Prostate gland (tissue), 2 donors: ENCODE data around the gene FAM110A.

Experiments
- CTCF ChIP-seq, 4 experiments: fragments of 200-600 bp in 2 of 4; fragments of 450-650 bp in 2 of 4; sonication (generic) in 2 of 4; IDR thresholded peaks; 1 replicate in 3 of 4; 2 replicates in 1 of 4; pipeline ENCODE4 v1.5.1; 2016 to 2019; ENCODE audit warnings: antibody characterized with exemption in 4 of 4, mild to moderate bottlenecking in 2 of 4, moderate library complexity in 2 of 4
- POLR2A ChIP-seq: fragments of 450-650 bp; IDR thresholded peaks from one replicate; pipeline ENCODE4 v1.6.1; 2016; ENCODE audit warnings: antibody characterized with exemption, mild to moderate bottlenecking

DNA sequence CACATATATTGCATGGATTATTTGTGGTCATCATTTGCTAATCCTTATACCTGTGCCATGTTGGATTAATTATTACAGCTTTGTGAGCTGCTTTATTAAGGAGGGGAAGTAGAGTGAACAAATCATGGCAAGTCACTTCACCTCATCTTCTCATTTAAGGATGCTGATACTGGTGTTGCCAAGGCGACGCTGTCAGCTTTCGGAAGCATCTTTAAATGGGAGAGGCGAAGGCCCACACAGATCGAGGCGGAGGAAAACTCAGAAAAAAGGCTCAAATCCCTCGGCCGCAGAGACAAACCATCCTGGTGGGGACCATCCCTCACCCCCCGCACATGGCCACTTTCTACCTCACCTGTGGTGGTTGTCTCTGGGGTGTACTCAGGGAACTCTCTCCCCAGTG lies 34.8 kb downstream of the FAM110A start:
- no peak for TF ChIP-seq CTCF (IDR thresholded peaks at IDR 0.05)
- no peak for TF ChIP-seq POLR2A
